Naive thymus-derived CD8-positive, alpha-beta T cell (primary cell): Measurements from ENCODE around the gene GPD2. TPM values are rescaled to one million over a fixed set of nuclear protein-coding genes. Genes with fewer than 3 reads are reported as not detected.
"Not testable (repeated sequence)": the region's sequence is repeated elsewhere in the genome, so short reads cannot be mapped to it uniquely, and the experiment has no call there.

Source experiments
- ATAC-seq, 2 donors: fragments of 150-1000 bp; cut with Tn5 transposase in 1 of 2; sonication (Bioruptor Pico), chemical (Tn5 transposase) in 1 of 2; 1 replicate in 1 of 2; 2 replicates in 1 of 2; pipeline ENCODE4 v1.10.0; 2021; ENCODE audit warnings: mild to moderate bottlenecking in 2 of 2, moderate library complexity in 2 of 2
- POLR2A ChIA-PET: fragments of 350-600 bp; sonication (Branson Sonifier 250); formaldehyde crosslinking; loops from one replicate; lab custom pipeline; 2021; ENCODE audit warnings: antibody characterized with exemption; lab: Charles Lee
- DNase-seq, 10 donors: peaks; one replicate each; pipeline versions ENCODE4 v3.0.0 to v3.0.0-alpha.2; 2020 to 2022
- H3K27ac Mint-ChIP-seq, 10 donors: one replicate each; pipeline ENCODE4 v1.8.0; 2020 to 2022; ENCODE audit warnings: mild to moderate bottlenecking in 10 of 10, mixed read lengths in 10 of 10, moderate library complexity in 4 of 10, inconsistent platforms in 1 of 10
- H3K27me3 Mint-ChIP-seq, 5 donors: one replicate each; pipeline ENCODE4 v1.8.0; 2021 to 2022; ENCODE audit warnings: mixed read lengths in 5 of 5
- H3K36me3 Mint-ChIP-seq, 3 donors: one replicate each; pipeline ENCODE4 v1.8.0; 2020 to 2022; ENCODE audit warnings: mixed read lengths in 3 of 3, mild to moderate bottlenecking in 2 of 3, inconsistent platforms in 1 of 3
- H3K4me1 Mint-ChIP-seq, 4 donors: one replicate each; pipeline ENCODE4 v1.8.0; 2021 to 2022; ENCODE audit warnings: mixed read lengths in 4 of 4
- H3K4me3 Mint-ChIP-seq, 10 donors: one replicate each; pipeline ENCODE4 v1.8.0; 2020 to 2022; ENCODE audit warnings: mild to moderate bottlenecking in 10 of 10, mixed read lengths in 10 of 10, moderate library complexity in 6 of 10, inconsistent platforms in 1 of 10
- H3K9me3 Mint-ChIP-seq, 9 donors: one replicate each; pipeline ENCODE4 v1.8.0; 2020 to 2022; ENCODE audit warnings: mixed read lengths in 9 of 9, mild to moderate bottlenecking in 3 of 9, inconsistent platforms in 1 of 9, moderate library complexity in 1 of 9
- polyA plus RNA-seq, 3 donors: library from polyadenylated mRNA; unstranded; fragments of 300-500 nt; fragmentation: Illumina TruSeq; gene quantifications; one replicate each; pipeline ENCODE4 v1.2.3, GENCODE V29; 2021
- total RNA-seq, 8 experiments: library from RNA in 2 of 8; stranded (reverse) in 2 of 8; gene quantifications; one replicate each; pipeline ENCODE4 v1.2.3 and lab custom pipeline; 2021 to 2026

The GPD2 gene
- total and polyA plus RNA-seq, 5 experiments from 2014 or later, result 3.0 to 10.2 (median 4.0) TPM

DNA sequence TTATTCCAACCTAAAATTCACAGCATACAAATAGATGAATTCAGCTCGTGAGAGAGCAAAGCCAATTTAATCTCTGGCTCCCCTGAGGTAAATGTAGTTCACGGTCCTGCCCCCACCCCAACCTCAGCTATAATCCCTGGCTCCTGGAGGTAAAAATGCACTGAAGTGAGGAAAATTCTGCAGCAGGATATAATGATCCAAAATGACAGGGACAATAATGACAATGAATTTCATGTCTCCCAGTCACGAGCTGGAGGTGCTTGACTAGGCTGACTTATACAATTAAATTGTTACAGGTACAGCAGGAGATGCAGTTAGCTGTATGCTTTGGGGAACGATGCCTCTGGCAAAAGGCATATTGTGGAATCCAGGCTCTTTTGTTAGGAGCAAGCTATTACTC is 82.0 kb downstream of the GPD2 start:
- H3K4me3 Mint-ChIP-seq, result no peak overlapping the region
- DNase-seq, result no peak
- no peaks in the 10 kb centered on the region for H3K9me3 Mint-ChIP-seq
- no peaks in the 10 kb centered on the region for H3K27me3 Mint-ChIP-seq
- no peaks in the 10 kb centered on the region for H3K4me1 Mint-ChIP-seq
- no peak for ATAC-seq
- peaks cover 0 to 48% (median 46%) of the 10 kb centered on the region in 3 donors for H3K36me3 Mint-ChIP-seq
- POLR2A ChIA-PET, result no interaction called here
- H3K27ac Mint-ChIP-seq, result no peak overlapping the region

DNA sequence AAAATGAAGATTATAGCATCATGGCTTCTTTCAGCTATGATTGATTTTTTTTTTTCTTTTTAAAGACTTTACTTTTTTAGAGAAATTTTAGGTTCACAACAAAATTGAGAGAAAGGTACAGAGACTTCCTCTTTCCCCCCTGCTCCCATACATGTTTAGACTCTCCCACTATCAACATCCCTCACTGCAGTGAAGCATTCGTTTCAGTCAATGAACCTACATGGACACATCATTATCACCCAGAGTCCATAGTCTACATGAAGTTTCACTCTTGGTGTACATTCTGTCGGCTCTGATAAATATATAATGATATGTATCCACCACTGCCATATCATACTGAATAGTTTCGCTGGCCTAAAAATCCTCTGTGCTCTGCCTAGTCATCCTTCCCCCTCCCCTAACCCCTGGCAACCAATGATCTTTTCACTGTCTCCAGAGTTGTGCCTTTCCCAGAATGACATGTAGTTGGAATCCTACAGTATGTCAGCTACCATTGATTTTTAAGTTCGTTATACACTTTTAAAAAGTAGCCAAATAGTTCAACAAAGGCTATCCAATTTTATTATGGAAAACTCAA is 86.8 kb downstream of the GPD2 start:
- ATAC-seq (no peak), DNase-seq (no peak)
- Mint-ChIP-seq H3K27me3 (no peaks in the 10 kb centered on the region), H3K4me3 (no peak overlapping the region), H3K9me3 (no peaks in the 10 kb centered on the region), H3K4me1 (peaks cover 0 to 1% (median 0%) of the 10 kb centered on the region in 4 donors), H3K27ac (no peak overlapping the region), H3K36me3 (peaks cover 0 to 27% (median 25%) of the 10 kb centered on the region in 3 donors)
- POLR2A ChIA-PET, result no interaction called here

DNA sequence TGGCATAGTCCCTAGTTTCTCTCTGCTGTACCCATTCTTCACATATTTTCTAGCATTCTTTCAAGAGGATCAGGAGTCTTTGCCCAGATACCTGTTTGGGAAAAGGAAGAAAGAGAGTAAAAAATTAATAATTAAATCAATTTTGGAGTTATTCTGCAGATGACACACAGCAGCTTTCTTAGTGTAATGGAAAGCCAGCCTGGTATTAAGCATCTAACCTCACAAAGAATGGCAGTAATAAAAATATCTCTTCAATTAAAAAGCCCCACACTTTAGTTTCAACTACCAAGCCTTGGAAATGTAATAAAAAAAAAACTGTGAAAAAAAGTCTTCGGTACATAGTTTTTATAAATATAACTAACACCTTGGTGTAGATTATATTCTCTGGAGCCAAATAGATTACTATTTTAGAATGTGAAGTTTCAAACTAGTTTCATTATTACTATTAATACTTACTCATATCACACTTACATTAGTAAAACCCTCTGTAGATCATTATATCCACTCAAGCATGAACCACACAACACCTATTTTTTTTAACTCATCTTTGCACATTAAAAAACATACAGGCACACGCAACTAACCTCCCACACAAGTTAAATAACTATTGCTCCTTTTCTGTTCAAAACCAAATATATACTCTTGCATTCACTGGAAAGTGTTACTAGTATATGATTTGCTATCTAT is 90.9 kb downstream of the GPD2 start:
- no peak overlapping the region for H3K27ac Mint-ChIP-seq
- peaks cover 0 to 1% (median 0%) of the 10 kb centered on the region in 4 donors for H3K4me1 Mint-ChIP-seq
- POLR2A ChIA-PET, result no interaction called here
- no peaks in the 10 kb centered on the region for H3K9me3 Mint-ChIP-seq
- DNase-seq (no peak), ATAC-seq (no peak)
- no peak overlapping the region for H3K4me3 Mint-ChIP-seq
- peaks cover 0 to 18% (median 17%) of the 10 kb centered on the region in 3 donors for H3K36me3 Mint-ChIP-seq
- H3K27me3 Mint-ChIP-seq, result no peaks in the 10 kb centered on the region

DNA sequence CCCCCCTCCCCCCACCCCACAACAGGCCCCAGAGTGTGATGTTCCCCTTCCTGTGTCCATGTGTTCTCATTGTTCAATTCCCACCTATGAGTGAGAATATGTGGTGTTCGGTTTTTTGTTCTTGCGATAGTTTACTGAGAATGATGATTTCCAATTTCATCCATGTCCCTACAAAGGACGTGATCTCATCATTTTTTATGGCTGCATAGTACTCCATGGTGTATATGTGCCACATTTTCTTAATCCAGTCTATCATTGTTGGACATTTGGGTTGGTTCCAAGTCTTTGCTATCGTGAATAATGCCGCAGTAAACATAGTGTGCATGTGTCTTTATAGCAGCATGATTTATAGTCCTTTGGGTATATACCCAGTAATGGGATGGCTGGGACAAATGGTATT is 92.4 kb downstream of the GPD2 start:
- POLR2A ChIA-PET, H3K4me1 Mint-ChIP-seq, H3K27ac Mint-ChIP-seq, ATAC-seq, H3K9me3 Mint-ChIP-seq, H3K4me3 Mint-ChIP-seq, H3K27me3 Mint-ChIP-seq, DNase-seq: not testable (repeated sequence)
- H3K36me3 Mint-ChIP-seq, result peaks cover 0 to 16% (median 11%) of the 10 kb centered on the region in 3 donors

DNA sequence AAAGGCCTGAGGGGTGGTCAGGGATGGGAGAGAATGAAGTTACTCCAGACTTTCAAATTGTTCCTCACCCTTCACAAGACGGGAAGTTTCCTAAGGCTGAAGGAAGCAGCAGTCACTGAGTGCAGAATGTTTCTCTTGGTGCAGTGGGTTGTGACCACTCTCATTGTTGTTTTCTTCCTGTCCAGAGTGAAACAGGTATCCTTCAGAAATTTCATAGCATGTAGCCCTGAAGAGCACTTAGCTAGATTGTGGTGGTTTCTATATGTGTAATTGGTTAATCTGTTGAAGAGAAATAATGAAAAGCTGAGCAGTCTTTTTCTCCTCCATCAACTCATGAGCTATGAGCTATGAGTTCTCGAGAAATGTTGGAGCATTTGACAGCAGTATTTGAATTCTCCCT is 96.8 kb downstream of the GPD2 start:
- ATAC-seq (no peak), DNase-seq (no peak)
- H3K4me3 Mint-ChIP-seq, result no peak overlapping the region
- POLR2A ChIA-PET, result no interaction called here
- H3K36me3 Mint-ChIP-seq, result peaks cover 3 to 12% (median 5%) of the 10 kb centered on the region in 3 donors
- H3K9me3 Mint-ChIP-seq, result no peaks in the 10 kb centered on the region
- peak overlapping the region in 1 of 10 donors; percentile 41 for H3K27ac Mint-ChIP-seq
- H3K4me1 Mint-ChIP-seq, result peaks cover 0 to 7% (median 4%) of the 10 kb centered on the region in 4 donors
- no peaks in the 10 kb centered on the region for H3K27me3 Mint-ChIP-seq

DNA sequence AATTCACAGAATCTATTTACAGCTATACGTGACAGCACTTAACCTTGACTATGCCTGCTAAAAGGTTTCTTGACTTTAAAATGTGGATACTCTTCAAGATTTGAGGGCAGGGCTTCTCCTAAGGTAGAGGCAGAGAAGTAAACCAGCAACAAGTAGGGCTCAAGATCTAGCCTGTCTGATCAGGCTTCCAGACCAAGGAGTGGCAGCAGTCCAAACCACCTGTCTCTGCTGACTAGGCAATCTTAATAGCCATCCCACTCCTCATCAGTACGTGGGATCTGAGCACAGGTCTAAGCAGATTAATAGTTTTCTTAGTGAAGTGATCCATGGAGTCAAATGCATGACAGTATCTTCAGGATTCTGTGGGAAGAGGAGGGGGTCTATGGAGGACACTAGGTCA is 100.4 kb downstream of the GPD2 start:
- POLR2A ChIA-PET, result no interaction called here
- ATAC-seq (no peak), DNase-seq (no peak)
- no peak overlapping the region for H3K27ac Mint-ChIP-seq
- no peaks in the 10 kb centered on the region for H3K9me3 Mint-ChIP-seq
- peaks cover 5 to 12% (median 6%) of the 10 kb centered on the region in 3 donors for H3K36me3 Mint-ChIP-seq
- H3K4me1 Mint-ChIP-seq, result peaks cover 0 to 10% (median 7%) of the 10 kb centered on the region in 4 donors
- no peak overlapping the region for H3K4me3 Mint-ChIP-seq
- no peaks in the 10 kb centered on the region for H3K27me3 Mint-ChIP-seq

DNA sequence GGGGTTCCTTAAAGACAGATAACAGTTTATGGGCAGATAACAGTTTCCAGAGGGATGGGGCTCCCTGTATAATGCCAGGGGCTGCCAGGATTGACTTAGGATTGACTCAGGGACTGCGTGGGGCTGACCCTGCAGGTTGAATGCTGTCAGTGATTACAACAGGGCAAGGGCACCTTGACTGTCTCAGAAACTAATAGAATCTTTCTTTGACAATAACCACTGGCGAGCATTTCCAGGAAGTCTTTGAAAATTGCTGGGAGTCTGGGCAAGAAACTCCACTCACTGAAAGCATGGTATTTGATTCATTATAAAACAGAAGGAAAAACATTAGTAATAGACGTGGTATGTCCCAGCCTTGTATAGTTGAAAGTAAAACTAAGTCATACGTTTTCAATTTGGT is 101.0 kb downstream of the GPD2 start:
- Mint-ChIP-seq H3K27ac (no peak overlapping the region), H3K4me1 (peaks cover 0 to 10% (median 7%) of the 10 kb centered on the region in 4 donors), H3K36me3 (peaks cover 5 to 10% (median 6%) of the 10 kb centered on the region in 3 donors), H3K27me3 (no peaks in the 10 kb centered on the region), H3K9me3 (no peaks in the 10 kb centered on the region), H3K4me3 (no peak overlapping the region)
- POLR2A ChIA-PET, result no interaction called here
- ATAC-seq (no peak), DNase-seq (no peak)

DNA sequence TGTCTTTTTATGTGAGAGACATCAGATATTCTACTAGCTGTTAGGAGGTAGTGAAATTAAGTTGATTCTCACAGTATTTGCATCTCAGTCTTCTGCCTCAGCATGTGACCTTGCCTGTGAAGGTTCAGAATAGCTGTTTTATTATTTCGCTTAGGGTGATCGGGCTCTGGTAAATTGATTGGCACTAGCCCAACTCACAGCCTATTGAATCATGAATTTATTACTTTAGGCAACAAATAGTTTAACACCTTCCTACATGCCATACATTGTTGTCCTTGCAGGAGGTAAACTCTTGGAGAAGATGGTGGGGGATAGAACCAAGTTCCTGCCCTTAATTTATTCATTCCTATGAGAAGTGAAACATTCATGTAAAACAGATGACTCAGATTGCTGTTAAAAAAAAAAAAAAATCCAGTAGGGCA is 101.9 kb downstream of the GPD2 start:
- no peak for DNase-seq
- POLR2A ChIA-PET, result interaction anchor here (0.8 kb wide), 1 partner anchor 75 kb away, joined by 4 read pairs; no protein-coding TSS in a partner anchor
- Mint-ChIP-seq H3K4me3 (no peak overlapping the region), H3K9me3 (no peaks in the 10 kb centered on the region), H3K27me3 (no peaks in the 10 kb centered on the region), H3K4me1 (peaks cover 0 to 10% (median 6%) of the 10 kb centered on the region in 4 donors), H3K36me3 (peaks cover 5 to 14% (median 9%) of the 10 kb centered on the region in 3 donors), H3K27ac (no peak overlapping the region)
- no peak for ATAC-seq

DNA sequence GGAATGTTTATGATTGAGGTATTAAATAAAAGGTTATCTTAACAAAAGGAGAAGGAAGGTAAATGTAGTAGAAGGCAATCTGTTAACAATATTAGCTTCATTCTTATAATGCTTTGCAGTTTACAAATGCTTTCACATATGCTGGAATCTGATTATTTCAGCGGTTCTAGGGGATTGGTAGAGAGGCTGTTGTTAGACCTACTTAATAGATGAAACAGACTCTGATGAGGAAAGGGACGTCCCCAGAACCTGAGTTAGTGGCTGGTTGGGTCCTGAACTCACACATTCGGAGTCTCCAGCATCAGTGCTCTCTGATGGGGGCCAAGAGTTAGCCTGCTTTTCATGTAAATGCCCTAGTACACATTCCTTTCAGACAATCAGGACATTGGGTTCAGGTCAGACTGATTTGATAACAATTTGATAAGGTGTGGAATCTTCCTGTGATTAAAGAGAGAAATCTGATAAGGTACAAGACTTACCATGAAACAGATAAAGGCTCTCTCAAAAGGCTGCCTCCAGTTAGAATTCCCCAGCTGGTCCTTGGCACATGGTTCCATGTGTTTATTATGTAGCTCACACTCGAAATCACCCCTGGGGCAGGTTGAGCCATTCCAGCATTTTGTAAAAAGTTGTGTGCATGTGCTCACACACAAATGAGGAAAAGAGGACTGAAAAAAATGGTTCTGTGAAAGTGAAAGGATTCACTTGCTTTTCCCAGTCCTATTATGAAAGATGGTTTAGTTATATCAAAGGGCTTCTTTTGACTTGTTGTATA is 103.1 kb downstream of the GPD2 start:
- ATAC-seq, result no peak
- Mint-ChIP-seq H3K4me1 (peaks cover 0 to 7% (median 5%) of the 10 kb centered on the region in 4 donors), H3K36me3 (peaks cover 5 to 15% (median 14%) of the 10 kb centered on the region in 3 donors), H3K9me3 (no peaks in the 10 kb centered on the region), H3K4me3 (no peak overlapping the region), H3K27me3 (no peaks in the 10 kb centered on the region), H3K27ac (no peak overlapping the region)
- POLR2A ChIA-PET, result no interaction called here
- no peak for DNase-seq

DNA sequence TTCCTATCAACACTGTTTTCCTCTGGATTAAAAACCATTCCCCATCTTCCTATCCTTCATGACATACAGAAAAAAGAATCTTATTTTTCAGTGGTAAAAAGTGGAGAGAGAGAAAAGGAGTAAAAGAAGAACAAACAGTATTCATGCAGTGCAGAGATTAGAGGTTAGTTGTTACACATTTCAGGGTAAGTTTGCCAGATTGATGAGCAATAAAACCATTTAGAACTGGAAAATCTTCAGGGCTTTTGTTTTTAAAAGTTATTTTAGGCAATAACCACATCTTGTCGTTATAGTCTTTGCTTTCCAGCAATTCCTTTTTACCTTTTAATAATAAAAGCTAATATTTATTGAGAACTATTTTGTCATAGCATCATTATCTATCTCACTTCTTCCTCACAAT is 104.5 kb downstream of the GPD2 start:
- peaks cover 0 to 7% (median 2%) of the 10 kb centered on the region in 4 donors for H3K4me1 Mint-ChIP-seq
- H3K9me3 Mint-ChIP-seq, result no peaks in the 10 kb centered on the region
- DNase-seq (no peak), ATAC-seq (no peak)
- H3K4me3 Mint-ChIP-seq, result no peak overlapping the region
- H3K36me3 Mint-ChIP-seq, result peaks cover 5 to 17% (median 13%) of the 10 kb centered on the region in 3 donors
- POLR2A ChIA-PET, result no interaction called here
- peak overlapping the region in 1 of 10 donors; percentile 15 for H3K27ac Mint-ChIP-seq
- no peaks in the 10 kb centered on the region for H3K27me3 Mint-ChIP-seq

DNA sequence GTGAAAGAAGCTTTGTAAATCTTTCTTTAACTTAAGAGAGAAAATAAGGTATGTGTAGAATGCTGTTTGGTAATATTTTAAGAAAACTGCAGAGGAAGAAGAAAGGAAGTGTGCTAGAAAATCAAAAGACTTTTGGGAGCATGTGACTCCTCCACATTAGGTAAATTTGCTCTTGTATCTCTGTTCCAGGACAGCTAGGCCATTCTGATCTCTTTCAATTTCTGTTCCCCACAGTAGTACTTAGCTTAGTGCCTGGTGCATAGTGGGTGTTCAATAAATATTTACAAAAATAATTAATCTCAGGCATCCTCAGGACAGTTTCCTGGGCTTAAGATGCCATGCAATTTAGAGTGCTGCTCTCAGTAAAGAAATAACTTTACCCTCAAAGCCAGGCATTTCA is 105.0 kb downstream of the GPD2 start:
- DNase-seq, result no peak
- ATAC-seq, result no peak
- H3K36me3 Mint-ChIP-seq, result peaks cover 5 to 18% (median 17%) of the 10 kb centered on the region in 3 donors
- no peak overlapping the region for H3K4me3 Mint-ChIP-seq
- peaks cover 0 to 7% (median 2%) of the 10 kb centered on the region in 4 donors for H3K4me1 Mint-ChIP-seq
- no peak overlapping the region for H3K27ac Mint-ChIP-seq
- no peaks in the 10 kb centered on the region for H3K27me3 Mint-ChIP-seq
- no peaks in the 10 kb centered on the region for H3K9me3 Mint-ChIP-seq
- POLR2A ChIA-PET, result no interaction called here

DNA sequence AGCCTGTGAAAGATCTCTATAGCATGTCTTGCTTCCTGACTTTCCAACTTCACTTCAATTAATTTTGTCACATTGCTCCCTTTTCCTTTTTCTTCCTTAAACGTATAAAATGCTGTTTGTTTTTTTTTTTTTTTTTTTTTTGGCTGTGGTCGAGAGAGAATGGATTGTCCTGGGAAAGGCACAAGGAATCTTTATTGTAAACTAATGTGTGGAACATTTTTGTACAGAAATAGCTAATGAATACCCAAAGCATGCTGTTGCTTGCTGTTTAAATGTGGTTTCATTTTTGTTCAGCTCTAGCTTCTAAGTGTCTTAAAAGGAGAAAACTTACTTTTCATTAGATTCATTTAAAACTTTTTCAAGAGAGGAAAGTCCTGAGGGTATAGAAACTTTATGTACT is 105.5 kb downstream of the GPD2 start:
- ATAC-seq (no peak), DNase-seq (no peak)
- Mint-ChIP-seq H3K36me3 (peaks cover 3 to 17% (median 16%) of the 10 kb centered on the region in 3 donors), H3K4me1 (peaks cover 0 to 7% (median 2%) of the 10 kb centered on the region in 4 donors), H3K4me3 (no peak overlapping the region), H3K27ac (no peak overlapping the region), H3K9me3 (no peaks in the 10 kb centered on the region), H3K27me3 (no peaks in the 10 kb centered on the region)
- POLR2A ChIA-PET, result interaction anchor here (0.7 kb wide), 1 partner anchor 123 kb away, joined by 4 read pairs; no protein-coding TSS in a partner anchor

DNA sequence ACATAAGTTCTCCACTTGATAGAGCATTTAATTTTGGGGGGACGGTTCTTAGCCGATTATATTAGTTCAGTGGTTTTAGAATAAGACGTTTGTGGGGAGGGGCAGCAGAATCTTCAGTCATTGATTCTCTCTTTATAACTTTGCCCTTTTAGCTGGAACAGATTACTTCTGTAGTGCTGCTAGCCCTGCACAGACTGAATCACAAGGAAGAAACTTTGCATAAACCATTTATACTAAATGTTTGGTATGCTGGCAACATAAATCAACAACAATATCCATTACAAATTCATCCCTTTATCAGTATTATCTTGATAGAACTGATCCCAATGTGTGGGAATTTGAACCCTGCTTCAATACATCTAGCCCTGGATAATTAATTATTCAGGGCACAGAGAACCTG is 112.2 kb downstream of the GPD2 start:
- Mint-ChIP-seq H3K27ac (no peak overlapping the region), H3K9me3 (no peaks in the 10 kb centered on the region), H3K4me3 (no peak overlapping the region), H3K4me1 (peaks cover 0 to 2% (median 0%) of the 10 kb centered on the region in 4 donors), H3K36me3 (peaks cover 0 to 28% (median 10%) of the 10 kb centered on the region in 3 donors), H3K27me3 (no peaks in the 10 kb centered on the region)
- POLR2A ChIA-PET, result no interaction called here
- DNase-seq (no peak), ATAC-seq (no peak)
